Endothelial cell (in vitro differentiated cells): ENCODE measurements around the gene MRPL9. TPM values are rescaled to one million over a fixed set of nuclear protein-coding genes. Genes with fewer than 3 reads are reported as not detected.

Experiments used
- DNase-seq: peaks from one replicate; pipeline ENCODE4 v3.0.0; 2021; ENCODE audit warnings: low spot score
- H3K27ac Mint-ChIP-seq: one replicate; pipeline ENCODE4 v1.8.0; 2021; ENCODE audit warnings: mixed read lengths, inconsistent platforms; ENCODE audit not compliant: unreplicated experiment
- H3K27me3 Mint-ChIP-seq: one replicate; pipeline ENCODE4 v1.8.0; 2021; ENCODE audit warnings: mild to moderate bottlenecking, moderate library complexity, mixed read lengths, inconsistent platforms; ENCODE audit not compliant: unreplicated experiment
- H3K36me3 Mint-ChIP-seq: one replicate; pipeline ENCODE4 v1.8.0; 2021; ENCODE audit warnings: mild to moderate bottlenecking, low read depth, mixed read lengths, inconsistent platforms; ENCODE audit not compliant: unreplicated experiment
- H3K4me1 Mint-ChIP-seq: one replicate; pipeline ENCODE4 v1.8.0; 2021; ENCODE audit warnings: mild to moderate bottlenecking, mixed read lengths, inconsistent platforms; ENCODE audit not compliant: unreplicated experiment
- H3K4me3 Mint-ChIP-seq: one replicate; pipeline ENCODE4 v1.8.0; 2021; ENCODE audit warnings: mild to moderate bottlenecking, mixed read lengths, inconsistent platforms; ENCODE audit not compliant: unreplicated experiment
- H3K9me3 Mint-ChIP-seq: one replicate; pipeline ENCODE4 v1.8.0; 2021; ENCODE audit warnings: mixed read lengths, inconsistent platforms; ENCODE audit not compliant: unreplicated experiment
- CTCF ChIP-seq: fragments of 200-600 bp; sonication (generic); IDR thresholded peaks from one replicate; pipeline ENCODE4 v1.5.0; 2021; ENCODE audit warnings: antibody characterized with exemption; ENCODE audit not compliant: unreplicated experiment
- long read RNA-seq: library from polyadenylated mRNA; unstranded; transcript quantifications from one replicate; pipeline ENCODE4 v2.0.0, GENCODE V29; 2020; ENCODE audit not compliant: unreplicated experiment
- total RNA-seq: library from RNA; stranded (reverse); fragmentation: NEBNext Ultra II Directional; extraction: Animal tissue kit (Norgen Biotek cat#: 25700); gene quantifications from one replicate; pipeline ENCODE4 v1.2.1, GENCODE V29; 2021; ENCODE audit not compliant: unreplicated experiment

The MRPL9 gene
- total RNA-seq: 99.5 TPM
- long read RNA-seq, transcript MRPL9-202 (7 exons, 1,296 nt): major isoform, 60 of 99 reads
- long read RNA-seq, transcript MRPL9-201 (6 exons, 882 nt): minor isoform, 15 of 99 reads
- long read RNA-seq, partial matches to known transcripts: 2 of 99 reads
- long read RNA-seq, other reads (novel, unspliced or antisense): 22 of 99 reads

GRCh38 chr1:151762941-151763921 is at the start of gene MRPL9:
MRPL9 (minus strand) TSS chr1:151763496; CDS start chr1:151763479, 17 bp downstream.
- TF ChIP-seq CTCF: no peak
- peaks cover 32% of the 10 kb centered on the region for H3K36me3 Mint-ChIP-seq
- H3K4me1 Mint-ChIP-seq: peaks cover 25% of the 10 kb centered on the region
- H3K4me3 Mint-ChIP-seq: peak within 1 kb of the TSS; percentile 93
- peak; percentile 83 for DNase-seq
- peaks cover 4% of the 10 kb centered on the region for H3K27me3 Mint-ChIP-seq
- H3K27ac Mint-ChIP-seq: peak within 1 kb of the TSS; percentile 91
- no peaks in the 10 kb centered on the region for H3K9me3 Mint-ChIP-seq

GRCh38 chr1:151811181-151811580 is 47.9 kb upstream of the MRPL9 start:
- H3K9me3 Mint-ChIP-seq: no peaks in the 10 kb centered on the region
- H3K27me3 Mint-ChIP-seq: peaks cover 6% of the 10 kb centered on the region

GRCh38 chr1:151809985-151810556 is 46.8 kb upstream of the MRPL9 start:
- Mint-ChIP-seq H3K36me3 (peaks cover 10% of the 10 kb centered on the region), H3K4me1 (peaks cover 28% of the 10 kb centered on the region), H3K27me3 (peaks cover 6% of the 10 kb centered on the region), H3K27ac (peak overlapping the region; percentile 94), H3K4me3 (peak overlapping the region; percentile 20), H3K9me3 (no peaks in the 10 kb centered on the region)
- TF ChIP-seq CTCF: no peak
- DNase-seq: no peak

More at GRCh38 chr1:151811181-151811580, 47.9 kb upstream of the MRPL9 start:
- TF ChIP-seq CTCF: no peak
- no peak for DNase-seq
- Mint-ChIP-seq H3K36me3 (peaks cover 10% of the 10 kb centered on the region), H3K4me3 (no peak overlapping the region), H3K27ac (no peak overlapping the region), H3K4me1 (peaks cover 32% of the 10 kb centered on the region)

- peaks cover 10% of the 10 kb centered on the region for H3K36me3 Mint-ChIP-seq
- no peak overlapping the region for H3K4me3 Mint-ChIP-seq
- no peak for DNase-seq
- H3K27ac Mint-ChIP-seq: peak overlapping the region; percentile 94
- TF ChIP-seq CTCF: no peak
- H3K4me1 Mint-ChIP-seq: peaks cover 34% of the 10 kb centered on the region
- H3K27me3 Mint-ChIP-seq: peaks cover 6% of the 10 kb centered on the region
- H3K9me3 Mint-ChIP-seq: no peaks in the 10 kb centered on the region
These were observed 46.1 kb upstream of the MRPL9 start for GRCh38 chr1:151809290-151809984.
